Natural killer cell (primary cell): Measurements from ENCODE around the gene SEZ6L. TPM values are rescaled to one million over a fixed set of nuclear protein-coding genes. Genes with fewer than 3 reads are reported as not detected.

Experiments
- ATAC-seq, 3 donors: fragments of 150-1000 bp in 2 of 3; fragments of 200-7000 bp in 1 of 3; cut with Tn5 transposase; 1 replicate in 1 of 3; 2 replicates in 2 of 3; pipeline ENCODE4 v1.10.0; 2021; ENCODE audit warnings: mild to moderate bottlenecking in 2 of 3, moderate library complexity in 2 of 3
- DNase-seq, 2 donors: peaks; one replicate each; pipeline versions ENCODE4 v3.0.0 to v3.0.0-alpha.2; 2013 to 2021; ENCODE audit warnings: mixed read lengths in 1 of 2
- H3K27ac ChIP-seq: one replicate; pipeline ENCODE4 v1.5.1; 2013; ENCODE audit warnings: mild to moderate bottlenecking, low read length
- H3K27me3 ChIP-seq: one replicate; pipeline ENCODE4 v1.6.1; 2013; ENCODE audit warnings: low read length; ENCODE audit not compliant: control insufficient read depth, insufficient read depth
- H3K36me3 ChIP-seq: one replicate; pipeline ENCODE4 v1.6.1; 2013; ENCODE audit warnings: low read length; ENCODE audit not compliant: control insufficient read depth, insufficient read depth
- H3K4me1 ChIP-seq: one replicate; pipeline ENCODE4 v1.6.1; 2013; ENCODE audit warnings: low read length; ENCODE audit not compliant: control insufficient read depth, insufficient read depth
- H3K4me3 ChIP-seq: one replicate; pipeline ENCODE4 v1.5.1; 2013; ENCODE audit warnings: low read length
- H3K9me3 ChIP-seq: one replicate; pipeline ENCODE4 v1.6.1; 2013; ENCODE audit warnings: low read length; ENCODE audit not compliant: control insufficient read depth, insufficient read depth
- H3K27ac Mint-ChIP-seq, 2 donors: one replicate each; pipeline ENCODE4 v1.8.0; 2022; ENCODE audit warnings: mild to moderate bottlenecking in 2 of 2, mixed read lengths in 2 of 2, moderate library complexity in 1 of 2
- H3K27me3 Mint-ChIP-seq, 2 donors: one replicate each; pipeline ENCODE4 v1.8.0; 2022; ENCODE audit warnings: low read depth in 2 of 2, mixed read lengths in 2 of 2
- H3K36me3 Mint-ChIP-seq: one replicate; pipeline ENCODE4 v1.8.0; 2022; ENCODE audit warnings: mixed read lengths
- H3K4me1 Mint-ChIP-seq, 2 donors: one replicate each; pipeline ENCODE4 v1.8.0; 2022; ENCODE audit warnings: mixed read lengths in 2 of 2
- H3K4me3 Mint-ChIP-seq: one replicate; pipeline ENCODE4 v1.8.0; 2022; ENCODE audit warnings: mild to moderate bottlenecking, moderate library complexity, mixed read lengths
- H3K9me3 Mint-ChIP-seq, 2 donors: one replicate each; pipeline ENCODE4 v1.8.0; 2022; ENCODE audit warnings: mixed read lengths in 2 of 2
- CTCF ChIP-seq: fragments of 200-600 bp; IDR thresholded peaks from one replicate; pipeline ENCODE4 v1.8.0; 2022; ENCODE audit warnings: antibody characterized with exemption
- WGBS: methylation state at CpG from one replicate; pipeline ENCODE4 v1.1.7; 2013; ENCODE audit warnings: missing lambda C conversion rate; ENCODE audit not compliant: insufficient coverage; 5-methylcytosine and 5-hydroxymethylcytosine counted together
- intact Hi-C: fragments of 100-400 bp; cut with micrococcal nuclease; formaldehyde crosslinking; loops from one replicate; pipeline ENCODE4 v1.14.2; 2022
- total RNA-seq, 4 donors: library from RNA; stranded (reverse); fragments of 120-200 nt in 1 of 4; gene quantifications; one replicate each; pipeline versions ENCODE4 v1.2.3 to v1.2.4, GENCODE V29; 2013 to 2022

Gene SEZ6L
- total RNA-seq, 3 donors from 2014 or later (not counting 1 experiment from before 2014, with no cell fraction given), result 0.11 to 1.1 (median 0.60) TPM

GRCh38 chr22:26135806-26136205 lies 33.5 kb upstream of the SEZ6L start:
- no peaks in the 10 kb centered on the region for H3K9me3 Mint-ChIP-seq
- TF ChIP-seq CTCF, result no peak
- WGBS, result no CpG with 5 or more reads among the region's 2 CpGs
- no peak for DNase-seq
- H3K4me1 Mint-ChIP-seq, result no peaks in the 10 kb centered on the region
- ATAC-seq, result no peak
- Histone ChIP-seq H3K4me1 (no peaks in the 10 kb centered on the region), H3K27ac (no peak overlapping the region), H3K27me3 (no peaks in the 10 kb centered on the region), H3K4me3 (no peak overlapping the region), H3K9me3 (no peaks in the 10 kb centered on the region), H3K36me3 (no peaks in the 10 kb centered on the region)
- no peaks in the 10 kb centered on the region for H3K36me3 Mint-ChIP-seq
- peaks cover 9 to 19% of the 10 kb centered on the region in 2 donors for H3K27me3 Mint-ChIP-seq
- H3K4me3 Mint-ChIP-seq, result no peak overlapping the region
- intact Hi-C loops, result no loop called here
- no peak overlapping the region for H3K27ac Mint-ChIP-seq

- H3K27me3 ChIP-seq, result no peaks in the 10 kb centered on the region
- no peak for DNase-seq
- no peak for ATAC-seq
- H3K4me1 Mint-ChIP-seq, result no peaks in the 10 kb centered on the region
- no peaks in the 10 kb centered on the region for H3K36me3 ChIP-seq
- no peaks in the 10 kb centered on the region for H3K36me3 Mint-ChIP-seq
- H3K4me3 ChIP-seq, result no peak overlapping the region
- H3K9me3 Mint-ChIP-seq, result no peaks in the 10 kb centered on the region
- intact Hi-C loops, result no loop called here
- 23% methylated on average over 4 of the region's 4 CpGs for WGBS
- H3K9me3 ChIP-seq, result no peaks in the 10 kb centered on the region
- no peak overlapping the region for H3K27ac Mint-ChIP-seq
- H3K27ac ChIP-seq, result no peak overlapping the region
- H3K4me1 ChIP-seq, result no peaks in the 10 kb centered on the region
- TF ChIP-seq CTCF, result no peak
- H3K4me3 Mint-ChIP-seq, result no peak overlapping the region
- peaks cover 14 to 36% of the 10 kb centered on the region in 2 donors for H3K27me3 Mint-ChIP-seq
Measured at GRCh38 chr22:26139310-26139709, 30.0 kb upstream of the SEZ6L start.

- intact Hi-C loops, result no loop called here
- no peaks in the 10 kb centered on the region for H3K9me3 ChIP-seq
- H3K36me3 Mint-ChIP-seq, result no peaks in the 10 kb centered on the region
- H3K27ac Mint-ChIP-seq, result no peak overlapping the region
- ATAC-seq, result no peak
- WGBS, result 90% methylated on average over 4 of the region's 4 CpGs
- H3K27me3 ChIP-seq, result no peaks in the 10 kb centered on the region
- H3K27me3 Mint-ChIP-seq, result peaks cover 16 to 36% of the 10 kb centered on the region in 2 donors
- no peak overlapping the region for H3K27ac ChIP-seq
- peaks cover 0 to 1% of the 10 kb centered on the region in 2 donors for H3K9me3 Mint-ChIP-seq
- DNase-seq, result no peak
- H3K36me3 ChIP-seq, result no peaks in the 10 kb centered on the region
- H3K4me1 ChIP-seq, result no peaks in the 10 kb centered on the region
- no peak overlapping the region for H3K4me3 Mint-ChIP-seq
- TF ChIP-seq CTCF, result no peak
- H3K4me1 Mint-ChIP-seq, result no peaks in the 10 kb centered on the region
- no peak overlapping the region for H3K4me3 ChIP-seq
Measured at GRCh38 chr22:26141831-26142230, 27.4 kb upstream of the SEZ6L start.

GRCh38 chr22:26143806-26144325 lies 25.4 kb upstream of the SEZ6L start:
- Histone ChIP-seq H3K27me3 (no peaks in the 10 kb centered on the region), H3K4me3 (no peak overlapping the region), H3K36me3 (no peaks in the 10 kb centered on the region), H3K4me1 (no peaks in the 10 kb centered on the region), H3K27ac (no peak overlapping the region), H3K9me3 (no peaks in the 10 kb centered on the region)
- no peaks in the 10 kb centered on the region for H3K36me3 Mint-ChIP-seq
- DNase-seq, result no peak
- intact Hi-C loops, result no loop called here
- WGBS, result 90% methylated on average over 3 of the region's 3 CpGs
- TF ChIP-seq CTCF, result no peak
- H3K4me1 Mint-ChIP-seq, result no peaks in the 10 kb centered on the region
- no peak for ATAC-seq
- H3K4me3 Mint-ChIP-seq, result no peak overlapping the region
- H3K27me3 Mint-ChIP-seq, result peaks cover 25 to 50% of the 10 kb centered on the region in 2 donors
- peaks cover 0 to 4% of the 10 kb centered on the region in 2 donors for H3K9me3 Mint-ChIP-seq
- no peak overlapping the region for H3K27ac Mint-ChIP-seq
